Gastrocnemius medialis (tissue), 4 donors: ENCODE measurements around the gene FGG.

ENCODE experiments used
- CTCF ChIP-seq, 5 experiments: fragments of 450-650 bp in 3 of 5; fragments of 200-600 bp in 2 of 5; sonication (generic) in 2 of 5; IDR thresholded peaks in 4 of 5; conservative IDR thresholded peaks in 1 of 5; 1 replicate in 4 of 5; 2 replicates in 1 of 5; pipeline ENCODE4 v1.5.1; 2016 to 2019; ENCODE audit warnings: antibody characterized with exemption in 5 of 5, mild to moderate bottlenecking in 3 of 5, moderate library complexity in 3 of 5
- POLR2A ChIP-seq, 2 donors: fragments of 450-650 bp; IDR thresholded peaks; one replicate each; pipeline ENCODE4 v1.6.1; 2017; ENCODE audit warnings: antibody characterized with exemption in 2 of 2, mild to moderate bottlenecking in 2 of 2, moderate library complexity in 2 of 2

GRCh38 chr4:154634058-154634457 lies 21.6 kb upstream of the FGG start:
- no peak for TF ChIP-seq POLR2A (IDR thresholded peaks at IDR 0.05)
- TF ChIP-seq CTCF (IDR thresholded peaks at IDR 0.05 in 4 of 5, conservative IDR thresholded peaks at IDR 0.05 in 1 of 5), result no peak
